GM10266 (cell line): ENCODE data around the gene KCNK13.
"Not testable (repeated sequence)": the region's sequence is repeated elsewhere in the genome, so short reads cannot be mapped to it uniquely, and the experiment has no call there.

Experiments
- DNase-seq: peaks from one replicate; pipeline ENCODE4 v3.0.0; 2012; ENCODE audit errors: extremely low spot score
- CTCF ChIP-seq: IDR thresholded peaks from 2 replicates; pipeline ENCODE4 v1.5.1; 2012; ENCODE audit warnings: mild to moderate bottlenecking, low read depth; ENCODE audit not compliant: control insufficient read depth, insufficient read depth; ENCODE audit errors: missing control alignments

Gene KCNK13

GRCh38 chr14:90204516-90204915, 142.7 kb downstream of the KCNK13 start:
- TF ChIP-seq CTCF = no peak
- no peak for DNase-seq

- TF ChIP-seq CTCF = no peak
- DNase-seq = no peak
Observed at GRCh38 chr14:90213099-90213748, 151.4 kb downstream of the KCNK13 start.

- no peak for TF ChIP-seq CTCF
- no peak for DNase-seq
Observed at GRCh38 chr14:90228478-90228877, 166.7 kb downstream of the KCNK13 start.

- not testable (repeated sequence) for DNase-seq
Observed at GRCh38 chr14:90229942-90230341, 168.1 kb downstream of the KCNK13 start.
